HG03103 (cell line): ENCODE data around the gene FHIT.

Experiments
- ATAC-seq: cut with Tn5 transposase; IDR thresholded peaks from one replicate; pipeline ENCODE4 v1.9.1; 2021; ENCODE audit warnings: low read depth; ENCODE audit not compliant: unreplicated experiment

FHIT gene

GRCh38 chr3:61251174-61251972 lies at the start of gene FHIT:
TSS of gene FHIT (minus strand) at chr3:61251452.
- peak; percentile 93 for ATAC-seq

GRCh38 chr3:61300786-61301185 lies 49.5 kb upstream of the FHIT start:
- no peak for ATAC-seq

GRCh38 chr3:61300006-61300380 lies 48.7 kb upstream of the FHIT start:
- ATAC-seq = no peak

GRCh38 chr3:61299343-61300005 lies 48.2 kb upstream of the FHIT start:
- ATAC-seq = no peak

GRCh38 chr3:61297821-61298220 lies 46.6 kb upstream of the FHIT start:
- ATAC-seq = no peak

- no peak for ATAC-seq
Observed at GRCh38 chr3:61288446-61288845, 37.2 kb upstream of the FHIT start.

- ATAC-seq = no peak
Observed at GRCh38 chr3:61283876-61284275, 32.6 kb upstream of the FHIT start.

GRCh38 chr3:61278713-61279112 lies 27.5 kb upstream of the FHIT start:
- ATAC-seq = no peak

GRCh38 chr3:61277411-61277810 lies 26.2 kb upstream of the FHIT start:
- ATAC-seq = no peak

GRCh38 chr3:61269435-61269834 lies 18.2 kb upstream of the FHIT start:
- ATAC-seq = no peak

- no peak for ATAC-seq
Observed at GRCh38 chr3:61268644-61269043, 17.4 kb upstream of the FHIT start.

GRCh38 chr3:61264281-61264680 lies 13.0 kb upstream of the FHIT start:
- ATAC-seq = no peak

- no peak for ATAC-seq
Observed at GRCh38 chr3:61257148-61257547, 5.9 kb upstream of the FHIT start.

GRCh38 chr3:61253756-61254155 lies 2.5 kb upstream of the FHIT start:
- no peak for ATAC-seq

GRCh38 chr3:61252836-61253235 lies 1.6 kb upstream of the FHIT start:
- no peak for ATAC-seq

GRCh38 chr3:61250784-61251173 lies 473 bp downstream of the FHIT start:
- no peak for ATAC-seq

GRCh38 chr3:61248496-61248895 lies 2.8 kb downstream of the FHIT start:
- ATAC-seq = no peak

- ATAC-seq = no peak
Observed at GRCh38 chr3:61247191-61247590, 4.1 kb downstream of the FHIT start.

GRCh38 chr3:61239871-61240270 lies 11.4 kb downstream of the FHIT start:
- ATAC-seq = no peak

GRCh38 chr3:61237858-61238257 lies 13.4 kb downstream of the FHIT start:
- no peak for ATAC-seq

- ATAC-seq = peak; percentile 89
Observed at GRCh38 chr3:61236556-61236955, 14.7 kb downstream of the FHIT start.

GRCh38 chr3:61233746-61234145 lies 17.5 kb downstream of the FHIT start:
- no peak for ATAC-seq
